ENCODE results near the gene RPAP2.
"Not testable (repeated sequence)": the region's sequence is repeated elsewhere in the genome, so short reads cannot be mapped to it uniquely, and the experiment has no call there.

RPAP2 gene

DNA sequence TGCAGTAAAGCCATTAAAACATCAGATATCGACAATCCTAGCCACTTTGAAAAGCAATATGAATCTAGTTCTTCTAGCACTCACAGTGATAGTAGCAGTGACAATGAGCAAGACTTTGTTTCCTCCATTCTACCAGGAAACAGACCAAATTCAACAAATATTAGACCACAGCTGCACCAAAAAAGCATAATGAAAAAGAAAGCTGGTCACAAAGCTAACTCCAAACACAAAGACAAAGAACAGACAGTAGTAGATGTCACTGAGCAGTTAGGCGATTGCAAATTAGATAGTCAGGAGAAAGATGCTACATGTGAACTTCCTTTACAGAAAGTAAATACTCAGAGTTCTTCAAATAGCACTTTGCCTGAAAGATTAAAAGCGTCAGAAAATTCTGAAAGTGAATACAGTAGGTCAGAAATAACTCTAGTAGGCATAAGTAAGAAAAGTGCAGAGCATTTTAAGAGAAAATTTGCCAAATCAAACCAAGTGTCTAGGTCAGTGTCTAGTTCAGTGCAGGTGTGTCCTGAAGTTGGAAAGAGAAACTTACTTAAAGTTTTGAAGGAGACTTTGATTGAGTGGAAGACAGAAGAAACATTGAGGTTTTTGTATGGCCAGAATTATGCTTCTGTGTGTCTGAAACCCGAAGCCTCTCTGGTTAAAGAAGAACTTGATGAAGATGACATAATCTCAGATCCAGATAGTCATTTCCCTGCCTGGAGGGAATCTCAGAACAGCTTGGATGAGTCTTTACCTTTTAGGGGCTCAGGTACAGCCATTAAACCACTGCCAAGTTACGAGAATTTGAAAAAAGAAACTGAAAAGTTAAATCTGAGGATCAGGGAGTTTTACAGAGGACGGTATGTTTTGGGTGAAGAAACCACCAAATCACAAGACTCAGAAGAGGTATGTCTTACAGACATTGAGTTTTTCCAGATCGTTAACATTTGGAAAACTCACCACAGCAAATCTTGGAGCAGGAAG, 24.9 kb downstream of the RPAP2 start:
- DNase-seq (ENCODE audit: low spot score): no peak

- no peak for DNase-seq (ENCODE audit: low spot score)
Measured at GRCh38 chr1:92324784-92325183, 25.9 kb downstream of the RPAP2 start.

DNA sequence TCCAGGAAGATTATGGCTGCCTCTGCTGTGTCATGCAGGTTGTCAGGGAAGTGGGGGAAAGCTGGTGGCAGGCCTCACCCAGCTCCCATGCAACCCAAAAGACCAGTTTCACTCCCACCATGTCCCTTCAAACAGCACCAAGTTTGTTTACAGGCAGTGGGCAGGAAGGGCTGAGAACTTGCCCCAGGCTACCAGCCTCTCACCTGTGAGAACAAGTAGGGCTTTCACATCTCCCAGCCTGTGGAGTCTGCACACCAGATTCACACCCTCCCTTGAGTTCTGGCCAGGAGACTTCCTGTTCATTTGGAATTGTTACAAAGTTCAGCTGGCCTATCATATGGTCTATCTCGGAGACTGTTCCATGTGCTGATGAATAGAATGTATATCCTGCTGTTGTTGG, 27.8 kb downstream of the RPAP2 start:
- no peak for DNase-seq (ENCODE audit: low spot score)

DNA sequence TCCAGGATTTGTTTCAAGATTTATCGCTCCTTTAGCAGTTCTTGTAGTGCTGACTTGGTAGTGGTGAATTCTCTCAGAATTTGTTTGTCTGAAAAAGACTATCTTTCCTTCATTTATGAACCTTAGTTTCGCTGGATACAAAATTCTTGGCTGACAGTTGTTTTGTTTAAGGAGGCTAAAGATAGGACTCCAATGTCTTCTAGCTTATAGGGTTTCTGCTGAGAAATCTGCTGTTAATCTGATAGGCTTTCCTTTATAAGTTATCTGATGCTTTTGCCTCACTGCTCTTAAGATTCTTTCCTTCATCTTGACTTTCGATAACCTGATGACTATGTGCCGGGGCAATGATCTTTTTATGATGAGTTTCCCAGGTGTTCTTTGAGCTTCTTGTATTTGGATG, 28.9 kb downstream of the RPAP2 start:
- no peak for DNase-seq (ENCODE audit: low spot score)

- DNase-seq (ENCODE audit: low spot score): no peak
Measured at GRCh38 chr1:92329347-92330129, 30.7 kb downstream of the RPAP2 start.

DNA sequence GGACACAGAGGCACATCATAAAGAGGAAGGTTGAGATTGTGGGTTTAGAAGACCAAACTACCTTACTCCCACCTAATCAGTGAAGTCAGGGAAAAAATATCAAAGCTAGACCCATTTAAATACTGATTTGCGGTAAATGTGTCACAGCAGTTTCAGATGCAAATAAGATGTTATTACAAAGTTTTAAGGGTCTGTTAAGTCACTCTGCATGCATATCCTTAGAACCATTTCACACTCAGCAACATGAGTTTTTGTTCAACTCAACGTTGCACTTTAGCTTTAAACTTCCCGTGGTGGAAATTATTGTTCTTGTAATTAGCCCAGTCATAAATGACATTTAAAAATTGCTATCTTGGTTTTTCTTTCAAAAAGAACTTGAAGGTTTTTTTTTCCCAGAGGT, 34.8 kb downstream of the RPAP2 start:
- no peak for DNase-seq (ENCODE audit: low spot score)

- DNase-seq (ENCODE audit: low spot score): no peak
Measured at GRCh38 chr1:92340154-92340553, 41.3 kb downstream of the RPAP2 start.

DNA sequence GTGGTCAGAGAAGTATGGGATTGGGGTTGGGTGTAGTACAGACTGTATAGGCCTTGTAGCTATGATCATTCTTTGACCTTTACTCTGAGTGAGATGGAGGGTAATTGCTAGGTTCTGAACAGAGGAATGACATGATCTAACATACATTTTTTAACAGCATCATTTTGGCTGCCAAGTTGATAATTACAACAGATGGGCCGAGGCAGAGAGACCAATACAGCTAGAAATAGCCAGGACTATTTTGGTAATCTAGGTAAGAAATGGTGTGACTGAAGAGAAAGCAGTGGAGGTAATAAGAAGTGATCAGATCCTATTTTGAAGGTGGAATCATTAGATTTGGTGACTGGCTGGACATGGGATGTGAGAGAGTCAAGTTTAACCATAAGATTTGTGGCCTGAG, 43.5 kb downstream of the RPAP2 start:
- no peak for DNase-seq (ENCODE audit: low spot score)

DNA sequence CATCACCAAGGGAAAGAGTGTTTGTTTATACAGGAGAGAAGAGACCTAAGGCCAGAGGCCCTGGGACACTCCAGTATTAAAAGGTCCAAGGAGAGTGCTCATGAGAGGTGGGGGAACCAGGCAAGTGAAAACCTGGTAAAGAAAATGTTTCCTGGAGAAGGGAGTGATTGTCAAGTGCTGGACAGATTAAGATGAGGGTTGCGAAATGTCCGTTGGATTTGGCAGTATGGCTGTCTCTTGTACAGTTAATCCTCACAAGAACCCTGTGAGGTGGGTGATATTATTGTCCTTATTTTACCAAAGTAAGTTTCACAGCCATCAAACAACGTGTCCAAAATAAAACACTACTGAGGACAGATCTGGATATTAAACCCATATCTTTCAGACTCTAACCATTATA, 44.2 kb downstream of the RPAP2 start:
- no peak for DNase-seq (ENCODE audit: low spot score)

DNA sequence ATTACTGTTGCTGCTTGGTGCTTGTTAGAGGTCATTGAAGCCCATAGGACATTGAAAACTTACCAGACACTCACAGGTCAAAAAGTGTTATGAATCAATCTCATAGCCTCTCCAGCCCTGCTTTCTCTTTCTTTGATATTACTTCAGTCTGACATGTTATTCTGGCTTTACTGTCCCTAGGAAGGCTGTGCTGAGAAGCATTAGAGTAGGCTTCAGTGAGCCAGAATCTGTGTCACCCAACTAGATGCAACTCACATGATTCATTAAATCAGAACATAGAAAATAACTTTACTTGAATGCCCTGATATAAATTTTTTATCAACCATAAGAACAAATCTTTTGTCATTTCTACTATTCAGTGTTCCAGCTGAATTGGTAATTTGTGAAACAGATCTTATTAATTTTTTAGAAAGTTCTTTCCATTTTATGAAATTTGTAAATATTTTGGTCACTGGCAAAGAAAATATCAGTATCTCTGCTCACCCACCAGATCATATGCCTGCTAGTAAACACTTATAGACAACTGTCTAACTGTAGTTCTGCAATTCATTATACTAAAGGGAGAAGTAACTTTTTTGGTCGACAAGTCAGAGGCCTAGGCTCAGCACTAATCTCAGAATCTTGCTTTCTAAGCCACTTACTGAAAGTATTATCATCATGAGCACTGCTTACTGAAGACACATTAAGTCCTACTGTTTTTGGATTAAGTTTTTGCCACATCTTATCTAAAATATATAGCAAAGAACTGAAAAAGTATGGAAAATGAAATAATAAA, 48.2 kb downstream of the RPAP2 start:
- no peak for DNase-seq (ENCODE audit: low spot score)

DNA sequence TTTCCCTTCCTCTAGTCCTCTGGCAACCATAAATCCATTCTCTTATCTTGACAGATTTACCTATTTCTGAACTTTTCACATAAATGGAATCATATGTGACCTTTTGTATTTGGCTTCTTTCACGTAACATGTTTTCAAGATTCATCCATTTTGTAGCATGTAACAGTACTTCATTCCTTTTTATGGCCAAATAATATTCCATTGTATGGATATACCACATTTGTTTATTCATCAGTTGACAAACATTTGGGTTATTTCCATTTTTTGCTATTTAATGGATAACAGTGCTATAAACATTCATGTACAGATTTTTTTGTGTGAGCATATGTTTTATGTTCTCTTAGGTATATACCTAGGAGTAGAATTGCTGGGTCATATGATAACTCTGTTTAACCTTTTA, 54.0 kb downstream of the RPAP2 start:
- no peak for DNase-seq (ENCODE audit: low spot score)

DNA sequence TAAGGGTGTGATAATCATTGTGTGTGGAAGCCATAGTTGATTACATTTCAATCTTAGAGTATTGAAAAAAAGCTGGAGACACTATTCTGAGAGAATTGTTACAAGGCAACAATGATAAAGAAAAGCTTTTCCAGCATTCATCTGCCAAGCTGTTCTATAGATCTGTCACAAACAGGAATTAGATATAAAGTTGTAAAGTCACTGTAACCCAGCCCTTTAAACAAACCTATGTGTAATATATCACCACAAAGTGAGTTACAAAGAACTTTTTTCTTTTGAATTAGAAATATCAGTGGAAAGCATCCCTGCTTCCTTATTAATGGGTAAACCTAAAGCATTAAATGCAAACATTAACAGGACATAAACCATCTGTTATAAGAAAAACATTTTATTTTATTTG, 55.4 kb downstream of the RPAP2 start:
- DNase-seq (ENCODE audit: low spot score): no peak

GRCh38 chr1:92356956-92357355, 58.1 kb downstream of the RPAP2 start:
- DNase-seq (ENCODE audit: low spot score): no peak

DNA sequence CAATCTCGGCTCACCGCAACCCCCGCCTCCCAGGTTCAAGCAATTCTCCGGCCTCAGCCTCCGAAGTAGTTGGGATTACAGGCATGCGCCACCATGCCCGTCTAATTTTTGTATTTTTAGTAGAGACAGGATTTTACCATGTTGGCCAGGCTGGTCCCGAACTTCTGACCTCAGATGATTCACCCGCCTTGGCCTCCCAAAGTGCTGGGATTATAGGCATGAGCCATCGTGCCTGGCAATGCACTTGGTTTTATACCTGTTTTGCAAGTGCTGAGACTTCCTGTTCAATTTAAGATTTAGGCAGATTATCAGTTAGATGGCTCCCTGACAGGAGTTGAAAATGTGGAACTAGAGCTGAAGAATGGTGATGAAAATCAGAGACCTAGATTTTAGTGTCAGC, 60.5 kb downstream of the RPAP2 start:
- not testable (repeated sequence) for DNase-seq (ENCODE audit: low spot score)

DNA sequence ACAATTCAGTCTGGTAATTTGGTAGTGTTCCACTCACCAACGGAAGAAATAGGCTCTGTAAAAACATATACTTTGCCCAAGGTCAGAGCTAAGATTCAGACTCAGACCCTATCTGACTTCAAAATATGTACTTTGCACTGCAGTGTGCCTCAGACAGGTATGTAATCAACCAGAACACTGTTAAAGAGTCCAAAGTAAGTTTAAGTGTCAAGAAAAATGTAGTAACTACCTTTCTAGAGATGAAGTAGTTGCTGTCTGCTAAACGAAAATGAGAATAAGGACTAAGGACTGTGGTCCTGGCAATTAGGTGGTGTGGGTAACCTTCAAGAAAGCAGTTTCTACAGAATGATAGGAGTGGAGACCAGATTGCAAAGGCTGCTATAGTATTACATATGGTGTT, 61.1 kb downstream of the RPAP2 start:
- no peak for DNase-seq (ENCODE audit: low spot score)

- DNase-seq (ENCODE audit: low spot score): no peak
Measured at GRCh38 chr1:92362970-92363369, 64.1 kb downstream of the RPAP2 start.

GRCh38 chr1:92363401-92363800, 64.5 kb downstream of the RPAP2 start:
- no peak for DNase-seq (ENCODE audit: low spot score)

DNA sequence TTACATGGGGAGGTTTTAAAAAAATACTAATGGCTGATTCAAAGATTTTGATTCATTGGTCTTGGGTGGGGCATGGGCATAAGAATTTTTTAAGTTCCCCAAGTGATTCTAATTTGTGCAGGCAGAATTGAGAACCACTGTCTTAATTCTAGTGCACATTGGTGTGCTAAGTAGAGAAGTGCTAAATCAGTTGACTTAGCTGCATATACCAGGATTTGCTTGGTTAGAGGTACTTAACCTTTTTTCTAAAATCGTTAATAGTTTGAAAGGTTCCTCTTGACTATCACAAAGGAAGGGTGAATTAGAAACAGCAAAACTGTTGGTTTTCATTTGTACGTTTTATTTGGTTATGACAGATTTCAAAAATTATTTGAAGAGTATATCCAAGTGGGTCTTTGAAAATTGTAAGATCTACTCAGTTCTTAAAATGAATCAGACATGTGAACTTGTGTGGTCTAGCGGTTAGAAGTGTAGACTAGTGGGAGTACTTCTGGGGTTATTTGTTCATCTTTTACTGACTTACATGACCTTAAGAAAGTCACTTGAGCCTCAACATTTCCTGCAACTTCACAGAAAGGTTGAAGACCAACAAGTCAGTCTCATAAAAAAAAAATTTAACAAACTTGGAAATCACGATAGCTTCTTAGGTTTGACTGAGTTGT, 66.7 kb downstream of the RPAP2 start:
- no peak for DNase-seq (ENCODE audit: low spot score)

- no peak for DNase-seq (ENCODE audit: low spot score)
Measured at GRCh38 chr1:92366040-92366395, 67.2 kb downstream of the RPAP2 start.

DNA sequence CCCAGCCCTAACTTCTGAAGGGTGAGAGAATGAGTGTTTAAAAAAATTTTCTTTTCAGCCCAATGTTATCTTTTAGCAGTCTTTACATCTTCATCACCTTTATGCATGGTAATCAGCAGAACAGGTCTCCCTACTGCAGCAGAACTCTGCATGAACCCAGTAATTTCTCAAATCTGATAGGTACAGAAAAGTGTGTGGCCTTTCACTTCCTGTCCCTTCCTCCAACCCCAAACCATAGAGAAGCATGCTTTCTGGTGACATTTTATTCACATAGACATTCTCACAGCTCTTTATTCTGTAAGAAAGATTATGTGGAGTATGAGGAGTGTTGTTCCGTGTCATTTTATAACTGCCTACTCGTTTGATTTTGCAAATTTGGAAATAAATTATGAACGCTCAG, 68.6 kb downstream of the RPAP2 start:
- DNase-seq (ENCODE audit: low spot score): no peak

- no peak for DNase-seq (ENCODE audit: low spot score)
Measured at GRCh38 chr1:92372164-92372563, 73.3 kb downstream of the RPAP2 start.

DNA sequence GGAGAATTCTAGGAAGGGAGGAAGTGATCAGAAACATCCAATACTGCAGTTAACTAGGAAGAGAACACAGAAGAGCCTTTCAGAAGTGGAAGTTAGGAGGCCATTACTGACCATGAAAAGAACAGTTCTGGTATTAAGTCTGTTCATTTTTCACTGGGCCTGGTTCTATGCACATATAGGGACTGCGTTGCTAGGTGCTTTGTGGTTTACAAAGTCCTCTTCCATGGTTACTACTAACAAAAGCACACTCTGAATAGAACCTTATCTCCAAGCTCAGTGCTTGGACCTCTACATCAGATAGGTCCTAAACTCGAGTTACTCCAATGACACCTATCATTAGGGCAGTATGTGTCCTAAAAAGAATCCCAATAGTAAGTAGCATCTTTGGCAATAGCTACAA, 75.4 kb downstream of the RPAP2 start:
- DNase-seq (ENCODE audit: low spot score): no peak

Data from iPS-NIHi11 (cell line).